GM19193 (cell line): Measurements from ENCODE around the gene FOXN3.

Experiments used
- POLR2A ChIP-seq: IDR thresholded peaks from 4 replicates; pipeline ENCODE4 v1.6.1; 2011; ENCODE audit not compliant: insufficient read depth, insufficient read length; ENCODE audit errors: extremely low read depth

The FOXN3 gene

DNA sequence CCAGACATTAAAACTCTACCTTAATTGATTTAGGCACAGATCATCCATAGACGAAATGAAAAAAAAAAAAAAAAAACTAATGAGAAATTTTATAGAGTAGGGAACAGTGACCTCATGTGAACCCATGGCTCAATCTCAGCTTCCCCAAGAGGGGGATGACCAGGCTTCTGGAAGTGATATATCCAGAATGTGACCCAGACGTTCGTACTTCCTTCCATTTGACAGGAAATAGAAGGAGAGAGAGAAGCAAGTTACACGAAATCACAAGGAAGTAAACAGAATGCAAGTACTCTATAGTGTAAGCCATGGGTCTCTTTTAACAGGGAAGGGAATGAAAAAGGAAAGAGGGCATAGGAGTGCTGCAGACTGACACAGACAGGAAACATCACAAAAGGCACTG, 10.1 kb downstream of the FOXN3 start:
- TF ChIP-seq POLR2A = no peak

DNA sequence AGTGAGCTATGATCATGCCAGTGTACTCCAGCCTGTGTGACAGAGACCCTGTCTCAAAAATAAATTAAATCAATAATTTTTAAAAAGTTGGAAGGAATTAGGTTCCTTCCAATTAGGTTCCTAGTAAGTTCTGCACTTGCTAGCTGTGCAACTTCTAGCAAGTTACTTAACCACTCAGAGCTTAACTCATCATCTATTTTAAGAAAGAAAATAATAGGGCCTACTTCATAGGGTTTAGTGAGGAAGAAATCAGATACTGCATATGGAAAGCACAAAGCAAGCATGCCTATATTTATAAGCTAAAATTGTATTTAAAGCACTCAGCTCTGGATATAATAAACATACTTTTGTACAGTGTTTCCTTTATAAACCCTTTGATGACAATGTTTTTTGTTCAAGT, 10.7 kb downstream of the FOXN3 start:
- TF ChIP-seq POLR2A = no peak

DNA sequence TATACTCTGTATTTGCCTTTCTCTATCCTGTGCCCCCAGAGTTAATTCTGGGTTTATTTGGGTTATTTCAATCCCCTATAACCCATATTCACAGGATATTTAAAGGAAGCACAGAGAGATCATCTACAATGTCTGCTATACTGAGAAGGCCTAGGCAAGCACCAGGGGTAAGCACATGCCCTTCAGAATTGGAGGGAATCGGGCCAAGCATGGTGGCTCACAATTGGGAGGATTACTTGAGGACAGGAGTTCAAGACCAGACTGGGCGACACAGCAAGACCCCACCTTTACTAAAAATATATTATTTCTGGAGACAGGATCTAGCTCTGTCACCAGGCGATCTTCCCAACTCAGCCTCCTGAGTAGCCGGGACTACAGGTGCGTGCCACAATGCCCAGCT, 11.3 kb downstream of the FOXN3 start:
- TF ChIP-seq POLR2A = no peak

DNA sequence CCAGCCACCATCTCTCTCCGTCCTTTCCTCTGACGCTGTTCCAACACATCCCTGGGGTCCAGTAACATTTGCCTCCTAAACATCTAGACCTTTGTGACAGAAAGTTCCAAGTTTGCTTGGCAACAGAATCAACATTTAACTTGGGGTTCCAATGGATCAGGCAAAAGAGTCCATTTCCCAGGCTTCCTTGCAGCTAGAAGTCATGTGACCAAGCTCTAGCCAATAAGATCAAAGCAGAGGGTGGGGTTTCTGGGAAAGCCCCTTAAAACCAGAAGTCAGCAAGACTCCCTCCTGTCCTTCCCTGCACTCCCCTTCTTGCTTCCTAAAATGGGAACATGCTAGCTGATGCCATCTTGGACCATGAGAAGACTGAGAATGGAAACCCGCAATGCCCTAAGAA, 14.7 kb downstream of the FOXN3 start:
- TF ChIP-seq POLR2A = no peak

DNA sequence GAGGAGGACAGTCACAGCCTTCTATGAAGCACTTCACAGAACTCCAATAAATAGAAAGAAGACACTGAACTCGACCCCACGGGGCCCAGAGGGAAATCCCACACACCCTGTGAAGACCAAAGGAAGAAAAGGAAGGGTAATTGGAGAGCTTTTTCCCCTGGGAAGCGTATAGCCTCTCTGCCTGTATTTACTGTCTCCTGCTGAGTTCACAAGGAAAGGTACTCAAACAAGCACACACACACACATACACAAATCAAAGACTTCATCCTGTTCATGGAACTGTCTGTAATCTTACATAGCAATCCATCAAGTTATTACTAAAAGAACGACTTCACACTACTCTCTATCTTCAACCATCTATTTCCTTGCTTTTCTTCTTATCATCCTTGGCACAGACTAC, 15.3 kb downstream of the FOXN3 start:
- TF ChIP-seq POLR2A = no peak

DNA sequence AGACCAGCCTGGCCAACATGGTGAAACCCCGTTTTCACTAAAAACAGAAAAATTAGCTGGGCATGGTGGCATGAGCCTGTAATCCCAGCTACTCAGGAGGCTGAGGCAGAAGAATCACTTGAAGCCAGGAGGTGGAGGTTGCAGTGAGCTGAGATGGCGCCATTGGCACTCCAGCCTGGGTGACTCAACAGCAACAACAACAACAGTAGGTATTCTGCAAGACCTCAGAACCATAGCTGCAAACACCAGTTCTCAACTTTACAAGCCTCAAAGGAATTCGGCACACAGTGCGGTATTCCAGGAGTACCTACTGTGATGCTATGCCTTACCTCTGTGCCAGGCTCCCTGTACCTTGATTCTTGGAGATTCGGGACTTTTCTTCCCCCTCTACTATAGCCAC, 15.8 kb downstream of the FOXN3 start:
- no peak for TF ChIP-seq POLR2A

DNA sequence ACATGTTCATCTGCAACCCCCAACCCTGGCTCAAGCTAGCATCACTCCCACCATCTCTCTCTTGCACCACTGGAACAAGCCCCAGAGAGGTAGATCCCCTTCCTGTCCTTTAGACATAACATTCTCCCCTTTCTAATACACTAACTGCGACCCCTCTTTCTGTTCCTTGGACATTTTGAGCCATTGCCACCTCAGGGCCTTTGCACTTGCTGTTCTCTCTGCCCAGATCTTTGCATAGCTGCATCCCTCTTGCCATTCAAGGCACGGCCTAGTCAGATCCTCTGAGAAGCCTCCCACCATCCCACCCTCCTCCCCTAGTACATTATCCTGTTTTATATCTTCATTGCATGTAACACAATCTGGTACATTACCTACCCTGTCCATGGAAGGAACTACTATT, 16.5 kb downstream of the FOXN3 start:
- TF ChIP-seq POLR2A = no peak

DNA sequence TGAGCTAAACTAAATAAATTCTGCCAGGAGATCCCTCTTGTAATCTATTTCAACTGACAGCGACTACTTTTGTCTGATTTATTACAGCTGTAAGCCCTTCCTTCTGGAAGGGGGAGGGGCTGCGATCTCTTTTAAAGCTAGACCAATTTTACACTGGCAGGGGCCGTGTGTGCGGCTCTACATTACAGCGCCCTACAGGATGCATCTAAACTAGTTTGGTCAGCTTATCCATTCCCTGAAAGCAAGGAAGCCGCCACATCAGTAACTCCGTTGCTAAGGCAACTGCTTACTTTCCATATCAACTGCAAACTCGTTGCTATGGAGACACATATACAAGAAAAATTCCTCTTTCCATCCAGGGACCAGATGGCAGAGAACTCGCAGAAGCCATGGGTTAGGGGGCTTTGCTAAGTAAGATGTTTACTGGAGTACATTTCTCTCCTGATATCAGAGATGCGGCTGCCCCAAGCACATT, 17.4 kb downstream of the FOXN3 start:
- TF ChIP-seq POLR2A = no peak

DNA sequence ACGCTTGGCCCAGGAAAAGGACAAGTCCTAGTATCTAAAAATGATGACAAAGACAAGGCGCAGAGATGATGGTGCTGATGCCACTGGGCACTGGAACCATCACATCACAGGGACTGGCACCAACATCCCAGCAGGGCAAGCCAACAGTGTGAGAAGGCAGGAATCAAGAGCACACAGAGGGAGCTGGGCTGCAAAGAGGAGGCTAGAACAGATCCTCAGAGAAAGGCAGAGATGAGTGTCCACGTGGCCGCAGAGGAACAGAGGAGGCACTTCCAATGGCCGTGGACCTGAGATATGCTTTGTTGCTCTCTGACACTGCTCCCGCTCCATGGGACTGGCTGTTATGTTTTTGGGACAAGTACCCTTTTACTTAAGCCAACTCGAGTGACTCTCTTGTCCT, 17.9 kb downstream of the FOXN3 start:
- no peak for TF ChIP-seq POLR2A

DNA sequence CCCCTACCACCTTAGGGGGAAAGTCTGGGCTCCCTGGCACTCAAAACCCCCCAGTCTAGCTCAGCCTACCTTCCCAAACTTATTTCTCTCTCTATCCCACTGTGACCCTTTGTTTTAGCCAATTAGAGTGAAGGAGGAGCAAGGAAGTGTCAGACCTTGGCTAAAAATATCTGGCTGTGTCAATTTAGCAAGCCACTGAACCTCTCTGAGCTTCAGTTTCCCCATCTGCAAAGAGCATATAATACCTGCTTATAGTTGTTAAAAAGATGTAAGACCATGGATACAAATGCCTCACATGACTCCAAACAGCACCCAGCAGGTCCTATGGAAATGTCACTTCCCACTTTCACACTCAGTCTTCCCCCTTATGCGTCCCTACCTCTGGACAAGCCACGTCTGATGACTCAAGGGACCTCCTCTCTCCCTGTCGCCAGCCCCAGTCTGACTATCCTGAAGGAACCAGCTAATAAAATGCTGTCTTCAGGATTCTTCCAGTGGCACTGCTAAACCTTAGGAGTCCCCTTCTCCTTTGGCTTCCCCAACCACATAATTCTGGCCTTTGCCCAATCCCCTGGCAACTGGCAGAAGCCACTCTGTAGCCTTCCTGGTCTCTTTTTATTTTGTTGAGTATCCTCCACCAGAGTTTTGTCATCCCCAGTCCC, 19.3 kb downstream of the FOXN3 start:
- no peak for TF ChIP-seq POLR2A

DNA sequence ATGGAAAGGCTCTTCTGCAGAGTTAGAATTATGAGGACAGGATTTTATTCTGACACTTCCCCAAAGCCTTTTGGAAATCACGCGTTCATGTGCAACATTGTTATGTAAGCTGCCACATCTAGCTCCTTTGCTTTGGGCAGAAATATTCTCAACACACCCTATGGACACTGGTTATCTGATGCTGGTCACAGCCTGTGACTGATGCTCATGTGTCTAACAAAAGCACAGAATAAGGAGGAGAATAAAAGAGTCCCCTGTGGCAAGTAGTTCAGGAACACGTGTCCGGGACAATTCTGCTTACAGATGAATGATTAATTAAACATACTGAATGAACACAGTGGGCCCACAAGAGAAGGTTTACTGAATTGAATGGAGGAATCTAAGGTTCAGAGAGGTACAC, 22.1 kb downstream of the FOXN3 start:
- TF ChIP-seq POLR2A = no peak

DNA sequence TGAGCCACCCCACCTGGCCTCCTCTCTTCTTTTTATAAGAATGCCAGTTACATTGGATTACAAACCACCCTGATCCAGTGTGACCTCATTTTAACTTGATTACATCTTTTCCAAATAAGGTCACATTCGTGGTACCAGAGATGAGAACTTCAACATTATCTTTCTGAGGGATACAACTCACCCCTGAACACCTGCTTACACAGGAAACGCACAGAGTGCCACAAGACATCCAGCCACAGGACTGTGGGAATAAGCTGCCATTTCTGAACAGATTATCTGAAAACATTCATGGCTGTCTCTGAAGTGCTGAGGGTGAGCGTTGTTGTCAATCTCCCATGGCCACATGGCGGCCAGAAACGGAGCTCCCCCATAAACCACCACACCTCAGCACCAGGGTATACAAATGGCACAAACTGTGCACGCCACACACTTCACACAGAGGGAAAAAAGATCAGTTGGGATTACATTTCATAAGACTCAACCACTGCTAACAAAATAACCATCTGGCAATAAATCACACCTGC, 23.7 kb downstream of the FOXN3 start:
- TF ChIP-seq POLR2A = no peak

DNA sequence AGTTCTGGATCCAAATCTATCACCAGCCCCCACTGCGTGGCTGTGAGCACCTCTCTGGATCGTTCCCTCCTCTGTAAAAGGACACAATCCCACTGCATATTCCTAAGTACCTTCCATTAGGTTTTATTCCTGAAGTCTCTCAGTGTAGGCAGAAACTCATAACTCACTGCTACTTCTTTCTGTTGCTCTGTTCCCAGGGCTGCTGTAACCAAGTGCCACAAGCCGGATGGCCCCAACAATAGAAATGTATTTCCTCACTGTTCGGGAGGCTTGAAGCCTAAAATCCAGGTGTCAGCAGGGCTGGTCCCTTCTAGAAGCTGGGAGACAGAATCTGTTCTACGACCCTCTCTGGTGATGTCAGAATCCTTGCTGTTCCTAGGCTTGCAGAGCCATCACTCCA, 24.9 kb downstream of the FOXN3 start:
- no peak for TF ChIP-seq POLR2A

DNA sequence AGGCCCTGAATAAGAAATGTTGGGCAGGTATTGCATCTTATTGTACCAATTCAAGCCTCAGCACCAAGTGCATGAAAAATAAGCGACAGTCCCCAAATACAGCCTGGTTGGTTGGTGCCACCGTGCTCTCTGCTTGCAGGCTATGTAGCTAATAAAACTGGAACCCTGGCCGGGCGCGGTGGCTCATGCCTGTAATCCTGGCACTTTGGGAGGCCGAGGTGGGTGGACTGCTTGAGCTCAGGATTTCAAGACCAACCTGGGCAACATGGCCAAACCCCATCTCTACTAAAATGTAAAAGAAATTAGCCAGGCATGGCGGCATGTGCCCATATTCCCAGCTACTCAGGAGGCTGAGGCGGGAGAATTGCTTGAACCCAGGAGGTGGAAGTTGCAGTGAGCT, 25.5 kb downstream of the FOXN3 start:
- TF ChIP-seq POLR2A = no peak

DNA sequence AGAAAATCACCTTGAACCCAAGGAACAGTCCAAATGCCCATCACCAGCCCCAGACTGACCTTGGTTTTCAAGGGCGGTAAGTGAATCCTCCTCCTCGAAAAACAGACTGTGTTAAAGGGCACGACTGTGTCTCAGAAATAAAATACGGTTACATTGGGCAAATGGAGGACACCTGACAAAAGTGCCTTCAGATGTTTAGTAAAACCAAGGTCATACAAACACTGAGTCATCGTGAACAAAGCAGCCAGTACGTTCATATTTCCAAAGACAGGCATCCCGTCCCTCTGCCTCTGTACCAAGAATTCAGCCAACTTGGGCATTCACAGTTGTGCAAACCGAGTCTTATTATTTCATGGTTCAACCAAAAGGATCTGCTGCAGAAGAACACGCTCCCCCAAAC, 25.9 kb downstream of the FOXN3 start:
- TF ChIP-seq POLR2A = no peak

DNA sequence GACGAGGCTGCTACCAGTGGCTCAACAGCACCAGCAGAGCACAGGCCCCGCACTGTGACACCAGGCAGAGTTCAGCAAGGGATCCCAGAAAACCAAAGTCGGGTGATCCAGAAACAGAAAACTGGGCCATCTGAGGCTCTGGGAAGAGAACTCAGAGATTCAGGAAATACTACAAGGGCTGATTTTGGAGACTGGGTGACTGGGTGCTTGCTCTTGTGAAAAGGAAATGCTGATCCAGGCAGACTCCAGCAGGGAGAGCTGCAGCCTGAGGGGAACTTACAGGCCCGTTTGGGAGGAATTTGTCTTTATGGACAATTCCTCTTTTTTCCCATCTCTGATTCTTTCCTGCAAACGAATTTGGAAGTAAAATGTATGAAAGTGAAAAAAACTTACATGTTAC, 28.2 kb downstream of the FOXN3 start:
- no peak for TF ChIP-seq POLR2A
